ENCODE data around the gene AIPL1.

The AIPL1 gene

GRCh38 chr17:6420173-6420641 is 14.7 kb downstream of the AIPL1 start:
- no peak for DNase-seq (ENCODE audit: low read depth in 2 of 2)

- no peak for DNase-seq (ENCODE audit: low read depth in 2 of 2)
Observed at GRCh38 chr17:6415616-6416015, 19.3 kb downstream of the AIPL1 start.

GRCh38 chr17:6413065-6413464 is 21.9 kb downstream of the AIPL1 start:
- no peak for DNase-seq (ENCODE audit: low read depth in 2 of 2)

GRCh38 chr17:6408735-6409134 is 26.2 kb downstream of the AIPL1 start:
- no peak for DNase-seq (ENCODE audit: low read depth in 2 of 2)

GRCh38 chr17:6408276-6408675 is 26.6 kb downstream of the AIPL1 start:
- DNase-seq (ENCODE audit: low read depth in 2 of 2) = no peak

GRCh38 chr17:6402258-6402657 is 32.7 kb downstream of the AIPL1 start:
- no peak for DNase-seq (ENCODE audit: low read depth in 2 of 2)

GRCh38 chr17:6398955-6399354 is 36.0 kb downstream of the AIPL1 start:
- no peak for DNase-seq (ENCODE audit: low read depth in 2 of 2)

GRCh38 chr17:6394055-6394606 is 40.8 kb downstream of the AIPL1 start:
- no peak for DNase-seq (ENCODE audit: low read depth in 2 of 2)

- no peak for DNase-seq (ENCODE audit: low read depth in 2 of 2)
Observed at GRCh38 chr17:6393351-6393952, 41.5 kb downstream of the AIPL1 start.

GRCh38 chr17:6392609-6393350 is 42.1 kb downstream of the AIPL1 start:
- no peak for DNase-seq (ENCODE audit: low read depth in 2 of 2)

- DNase-seq (ENCODE audit: low read depth in 2 of 2) = no peak
Observed at GRCh38 chr17:6388416-6388815, 46.5 kb downstream of the AIPL1 start.

- DNase-seq (ENCODE audit: low read depth in 2 of 2) = no peak
Observed at GRCh38 chr17:6387858-6388257, 47.1 kb downstream of the AIPL1 start.

- no peak for DNase-seq (ENCODE audit: low read depth in 2 of 2)
Observed at GRCh38 chr17:6387442-6387841, 47.5 kb downstream of the AIPL1 start.

- DNase-seq (ENCODE audit: low read depth in 2 of 2) = no peak
Observed at GRCh38 chr17:6386041-6386630, 48.8 kb downstream of the AIPL1 start.

GRCh38 chr17:6384481-6384880 is 50.4 kb downstream of the AIPL1 start:
- no peak for DNase-seq (ENCODE audit: low read depth in 2 of 2)

GRCh38 chr17:6381526-6382465 is 53.1 kb downstream of the AIPL1 start:
- DNase-seq (ENCODE audit: low read depth in 2 of 2) = no peak

- DNase-seq (ENCODE audit: low read depth in 2 of 2) = no peak
Observed at GRCh38 chr17:6380915-6381438, 53.9 kb downstream of the AIPL1 start.

- no peak for DNase-seq (ENCODE audit: low read depth in 2 of 2)
Observed at GRCh38 chr17:6377906-6378305, 57.0 kb downstream of the AIPL1 start.

- no peak for DNase-seq (ENCODE audit: low read depth in 2 of 2)
Observed at GRCh38 chr17:6376931-6377361, 58.0 kb downstream of the AIPL1 start.

- DNase-seq (ENCODE audit: low read depth in 2 of 2) = peak in 1 of 2 donors; percentile 21
Observed at GRCh38 chr17:6374761-6375312, 60.1 kb downstream of the AIPL1 start.

GRCh38 chr17:6374271-6374691 is 60.6 kb downstream of the AIPL1 start:
- no peak for DNase-seq (ENCODE audit: low read depth in 2 of 2)

Measured in stimulated activated CD4-positive, alpha-beta T cell treated with anti-CD3 and anti-CD28 coated beads, Interleukin-1b, Interleukin-23, amount 100 ng/mL, for 1 hour (primary cell).